Activated CD8-positive, alpha-beta T cell treated with anti-CD3 and anti-CD28 coated beads, Interleukin-2, amount 10 ng/mL, durations not matched to agents 7 days and 5 days (primary cell): Measurements from ENCODE around the gene STK17A. TPM values are rescaled to one million over a fixed set of nuclear protein-coding genes. Genes with fewer than 3 reads are reported as not detected.
"Not testable (repeated sequence)": the region's sequence is repeated elsewhere in the genome, so short reads cannot be mapped to it uniquely, and the experiment has no call there.

ENCODE experiments used
- ATAC-seq: fragments of 150-1000 bp; cut with Tn5 transposase; one replicate; pipeline ENCODE4 v1.10.0; 2021; ENCODE audit warnings: moderate library complexity
- CTCF ChIA-PET: fragments of 350-600 bp; sonication (Branson Sonifier 250); formaldehyde crosslinking; loops from one replicate; lab custom pipeline; 2021; ENCODE audit warnings: antibody characterized with exemption; lab: Charles Lee
- POLR2A ChIA-PET: fragments of 350-600 bp; sonication (Branson Sonifier 250); formaldehyde crosslinking; loops from one replicate; lab custom pipeline; 2021; ENCODE audit warnings: antibody characterized with exemption; lab: Charles Lee
- DNase-seq: peaks from one replicate; pipeline ENCODE4 v3.0.0-alpha.2; 2020
- H3K27ac Mint-ChIP-seq: one replicate; pipeline ENCODE4 v1.8.0; 2021; ENCODE audit warnings: mild to moderate bottlenecking, mixed read lengths
- H3K27me3 Mint-ChIP-seq: one replicate; pipeline ENCODE4 v1.8.0; 2021; ENCODE audit warnings: low read depth, mixed read lengths
- H3K36me3 Mint-ChIP-seq: one replicate; pipeline ENCODE4 v1.8.0; 2021; ENCODE audit warnings: low read depth, mixed read lengths
- H3K4me1 Mint-ChIP-seq: one replicate; pipeline ENCODE4 v1.8.0; 2021; ENCODE audit warnings: low read depth, mixed read lengths
- H3K4me3 Mint-ChIP-seq: one replicate; pipeline ENCODE4 v1.8.0; 2021; ENCODE audit warnings: mild to moderate bottlenecking, mixed read lengths
- H3K9me3 Mint-ChIP-seq: one replicate; pipeline ENCODE4 v1.8.0; 2022; ENCODE audit warnings: mixed read lengths; ENCODE audit not compliant: insufficient read depth
- total RNA-seq, 2 experiments: library from RNA; stranded (reverse); gene quantifications; one replicate each; pipeline ENCODE4 v1.2.3, GENCODE V29; 2021

STK17A gene
- total RNA-seq, 2 experiments from 2014 or later, result 67.9 to 69.0 TPM

GRCh38 chr7:43586251-43586900 is 3.5 kb downstream of the STK17A start:
- Mint-ChIP-seq H3K27me3 (peaks cover 10% of the 10 kb centered on the region), H3K27ac (peak overlapping the region; percentile 99), H3K4me3 (peak overlapping the region; percentile 97), H3K9me3 (no peaks in the 10 kb centered on the region), H3K36me3 (peaks cover 46% of the 10 kb centered on the region), H3K4me1 (peaks cover 51% of the 10 kb centered on the region)
- ATAC-seq (no peak), DNase-seq (no peak)
- ChIA-PET CTCF (interaction anchor here (0.6 to 9.4 kb wide), 15 partner anchors 12 to 258 kb away, joined by 3 to 508 read pairs (median 6); no protein-coding TSS in a partner anchor), POLR2A (interaction anchor here (0.8 to 8.1 kb wide), 7 partner anchors 17 to 143 kb away, joined by 3 to 142 read pairs (median 4); no protein-coding TSS in a partner anchor)

- H3K9me3 Mint-ChIP-seq, result no peaks in the 10 kb centered on the region
- H3K36me3 Mint-ChIP-seq, result peaks cover 55% of the 10 kb centered on the region
- H3K4me3 Mint-ChIP-seq, result peak overlapping the region; percentile 12
- ATAC-seq (no peak), DNase-seq (no peak)
- H3K27me3 Mint-ChIP-seq, result no peaks in the 10 kb centered on the region
- CTCF ChIA-PET, result interaction anchor here (0.9 to 9.4 kb wide), 8 partner anchors 29 to 249 kb away, joined by 3 to 160 read pairs (median 5); no protein-coding TSS in a partner anchor
- H3K4me1 Mint-ChIP-seq, result peaks cover 61% of the 10 kb centered on the region
- POLR2A ChIA-PET, result interaction anchor here (0.8 to 8.1 kb wide), 2 partner anchors 10 to 61 kb away, joined by 3 to 142 read pairs; no protein-coding TSS in a partner anchor
- peak overlapping the region; percentile 62 for H3K27ac Mint-ChIP-seq
Measured at GRCh38 chr7:43588477-43589132, 5.7 kb downstream of the STK17A start.

GRCh38 chr7:43589133-43589478 is 6.2 kb downstream of the STK17A start:
- Mint-ChIP-seq H3K4me3 (peak overlapping the region; percentile 40), H3K9me3 (no peaks in the 10 kb centered on the region), H3K36me3 (peaks cover 53% of the 10 kb centered on the region), H3K27me3 (no peaks in the 10 kb centered on the region), H3K4me1 (peaks cover 66% of the 10 kb centered on the region), H3K27ac (peak overlapping the region; percentile 60)
- no peak for DNase-seq
- POLR2A ChIA-PET, result interaction anchor here (8.1 kb wide), 1 partner anchor 61 kb away, joined by 142 read pairs; no protein-coding TSS in a partner anchor
- no peak for ATAC-seq
- CTCF ChIA-PET, result interaction anchor here (0.9 to 9.4 kb wide), 5 partner anchors 28 to 111 kb away, joined by 3 to 160 read pairs (median 9); no protein-coding TSS in a partner anchor

GRCh38 chr7:43589728-43590127 is 6.8 kb downstream of the STK17A start:
- H3K27me3 Mint-ChIP-seq, result no peaks in the 10 kb centered on the region
- H3K9me3 Mint-ChIP-seq, result no peaks in the 10 kb centered on the region
- peaks cover 48% of the 10 kb centered on the region for H3K36me3 Mint-ChIP-seq
- peak overlapping the region; percentile 60 for H3K27ac Mint-ChIP-seq
- peaks cover 72% of the 10 kb centered on the region for H3K4me1 Mint-ChIP-seq
- peak overlapping the region; percentile 40 for H3K4me3 Mint-ChIP-seq
- CTCF ChIA-PET, result interaction anchor here (1.3 to 3.5 kb wide), 4 partner anchors 7 to 111 kb away, joined by 3 to 31 read pairs (median 14); partner anchors contain the start of gene STK17A
- POLR2A ChIA-PET, result interaction anchor here (1.8 to 8.1 kb wide), 2 partner anchors 59 to 60 kb away, joined by 15 to 142 read pairs; no protein-coding TSS in a partner anchor
- ATAC-seq (no peak), DNase-seq (no peak)

GRCh38 chr7:43590862-43591557 is 8.1 kb downstream of the STK17A start:
- H3K36me3 Mint-ChIP-seq, result peaks cover 46% of the 10 kb centered on the region
- CTCF ChIA-PET, result interaction anchor here (0.5 to 3.5 kb wide), 7 partner anchors 8 to 248 kb away, joined by 3 to 31 read pairs (median 3); partner anchors contain the start of gene STK17A
- peak; percentile 29 for ATAC-seq

GRCh38 chr7:43591558-43592180 is 8.8 kb downstream of the STK17A start:
- Mint-ChIP-seq H3K27ac (peak overlapping the region; percentile 21), H3K4me3 (peak overlapping the region; percentile 28), H3K36me3 (peaks cover 42% of the 10 kb centered on the region), H3K4me1 (peaks cover 75% of the 10 kb centered on the region), H3K27me3 (no peaks in the 10 kb centered on the region), H3K9me3 (no peaks in the 10 kb centered on the region)
- DNase-seq, result no peak
- ATAC-seq, result peak; percentile 18
- CTCF ChIA-PET, result interaction anchor here (1.2 to 3.5 kb wide), 4 partner anchors 9 to 248 kb away, joined by 3 to 31 read pairs (median 14); partner anchors contain the start of gene STK17A
- POLR2A ChIA-PET, result interaction anchor here (0.8 to 1.8 kb wide), 3 partner anchors 9 to 57 kb away, joined by 3 to 15 read pairs (median 5); partner anchors contain the start of gene STK17A

More at GRCh38 chr7:43590862-43591557, 8.1 kb downstream of the STK17A start:
- DNase-seq, result peak; percentile 56
- Mint-ChIP-seq H3K4me1 (peaks cover 79% of the 10 kb centered on the region), H3K4me3 (peak overlapping the region; percentile 28), H3K27ac (peak overlapping the region; percentile 27), H3K9me3 (no peaks in the 10 kb centered on the region), H3K27me3 (no peaks in the 10 kb centered on the region)
- POLR2A ChIA-PET, result interaction anchor here (0.8 to 1.8 kb wide), 3 partner anchors 8 to 58 kb away, joined by 3 to 15 read pairs (median 5); partner anchors contain the start of gene STK17A

GRCh38 chr7:43592326-43592725 is 9.4 kb downstream of the STK17A start:
- ATAC-seq (no peak), DNase-seq (no peak)
- ChIA-PET POLR2A (interaction anchor here (1.2 to 1.5 kb wide), 2 partner anchors 10 to 29 kb away, joined by 3 read pairs; partner anchors contain the start of gene STK17A), CTCF (interaction anchor here (3.5 kb wide), 1 partner anchor 10 kb away, joined by 31 read pairs; the partner anchor contains the start of gene STK17A)
- Mint-ChIP-seq H3K4me3 (no peak overlapping the region), H3K27ac (no peak overlapping the region), H3K27me3 (no peaks in the 10 kb centered on the region), H3K4me1 (peaks cover 75% of the 10 kb centered on the region), H3K36me3 (peaks cover 43% of the 10 kb centered on the region), H3K9me3 (no peaks in the 10 kb centered on the region)

GRCh38 chr7:43593010-43593409 is 10.1 kb downstream of the STK17A start:
- CTCF ChIA-PET, result interaction anchor here (3.5 kb wide), 1 partner anchor 10 kb away, joined by 31 read pairs; the partner anchor contains the start of gene STK17A
- Mint-ChIP-seq H3K4me1 (peaks cover 73% of the 10 kb centered on the region), H3K4me3 (no peak overlapping the region), H3K27ac (peak overlapping the region; percentile 62), H3K9me3 (no peaks in the 10 kb centered on the region), H3K27me3 (no peaks in the 10 kb centered on the region), H3K36me3 (peaks cover 42% of the 10 kb centered on the region)
- no peak for DNase-seq
- ATAC-seq, result no peak
- POLR2A ChIA-PET, result interaction anchor here (1.2 kb wide), 1 partner anchor 10 kb away, joined by 3 read pairs; the partner anchor contains the start of gene STK17A

- Mint-ChIP-seq H3K27ac (peak overlapping the region; percentile 81), H3K9me3 (no peaks in the 10 kb centered on the region), H3K4me3 (peak overlapping the region; percentile 39), H3K36me3 (peaks cover 43% of the 10 kb centered on the region), H3K4me1 (peaks cover 74% of the 10 kb centered on the region), H3K27me3 (no peaks in the 10 kb centered on the region)
- ATAC-seq (peak; percentile 32), DNase-seq (no peak)
- ChIA-PET CTCF (interaction anchor here (0.9 to 3.1 kb wide), 4 partner anchors 11 to 106 kb away, joined by 3 to 29 read pairs (median 6); partner anchors contain the start of gene STK17A), POLR2A (interaction anchor here (1.4 to 2.3 kb wide), 2 partner anchors 11 to 54 kb away, joined by 3 to 10 read pairs; partner anchors contain the start of gene STK17A)
Measured at GRCh38 chr7:43594020-43594419, 11.1 kb downstream of the STK17A start.

- ChIA-PET POLR2A (interaction anchor here (1.0 kb wide), 1 partner anchor 14 kb away, joined by 5 read pairs; the partner anchor contains the start of gene STK17A), CTCF (interaction anchor here (3.1 kb wide), 1 partner anchor 14 kb away, joined by 29 read pairs; the partner anchor contains the start of gene STK17A)
- not testable (repeated sequence) for ATAC-seq, H3K4me3 Mint-ChIP-seq, H3K27ac Mint-ChIP-seq, H3K9me3 Mint-ChIP-seq, DNase-seq, H3K27me3 Mint-ChIP-seq
- H3K4me1 Mint-ChIP-seq, result peaks cover 65% of the 10 kb centered on the region
- H3K36me3 Mint-ChIP-seq, result peaks cover 49% of the 10 kb centered on the region
Measured at GRCh38 chr7:43596426-43596825, 13.5 kb downstream of the STK17A start.
